T-helper 1 cell (primary cell): Measurements from ENCODE around the gene RAB3IL1.

Experiments used
- DNase-seq, 5 donors: peaks; one replicate each; pipeline ENCODE4 v3.0.0-alpha.2; 2012 to 2020

The RAB3IL1 gene

DNA sequence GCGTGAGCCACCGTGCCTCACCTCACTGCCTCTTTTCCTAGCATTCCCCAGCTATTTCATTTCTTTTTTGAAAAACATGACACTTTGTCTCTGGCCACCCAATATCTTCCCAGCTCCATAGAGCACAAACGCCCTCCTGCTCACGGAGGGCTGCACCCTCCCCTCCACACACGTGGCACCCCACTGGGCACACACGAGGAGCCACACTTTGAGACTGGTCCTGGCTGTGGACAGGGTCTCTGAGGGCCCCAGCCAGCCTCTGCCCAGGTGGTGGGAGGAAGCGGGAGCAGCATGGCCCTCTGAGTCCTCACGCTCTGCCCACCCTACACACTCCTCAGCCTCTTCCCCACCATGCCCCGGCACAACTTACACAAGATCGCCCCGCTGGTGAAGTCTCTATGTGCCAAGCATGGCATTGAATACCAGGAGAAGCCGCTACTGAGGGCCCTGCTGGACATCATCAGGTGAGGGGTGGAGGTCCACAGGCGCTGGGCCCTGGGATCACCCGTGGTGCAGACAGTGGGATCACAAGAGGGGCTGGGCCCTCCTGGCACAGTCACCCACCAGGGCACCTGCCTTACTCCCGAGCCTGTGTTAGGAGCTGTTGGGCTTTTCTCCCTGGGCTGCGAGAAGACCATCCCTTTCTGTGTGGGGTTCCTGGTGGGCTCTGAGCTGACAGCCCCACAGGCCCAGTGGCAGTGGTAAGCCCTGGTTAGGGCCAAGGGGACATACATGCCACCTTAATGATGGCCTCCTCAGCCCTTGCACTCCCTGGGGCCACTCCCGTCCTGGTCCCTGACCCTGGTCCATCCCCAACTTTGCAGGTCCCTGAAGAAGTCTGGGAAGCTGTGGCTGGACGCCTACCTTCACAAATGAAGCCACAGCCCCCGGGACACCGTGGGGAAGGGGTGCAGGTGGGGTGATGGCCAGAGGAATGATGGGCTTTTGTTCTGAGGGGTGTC lies 52.3 kb downstream of the RAB3IL1 start:
- no peak for DNase-seq

GRCh38 chr11:61863548-61864081 lies 53.8 kb downstream of the RAB3IL1 start:
- no peak for DNase-seq

DNA sequence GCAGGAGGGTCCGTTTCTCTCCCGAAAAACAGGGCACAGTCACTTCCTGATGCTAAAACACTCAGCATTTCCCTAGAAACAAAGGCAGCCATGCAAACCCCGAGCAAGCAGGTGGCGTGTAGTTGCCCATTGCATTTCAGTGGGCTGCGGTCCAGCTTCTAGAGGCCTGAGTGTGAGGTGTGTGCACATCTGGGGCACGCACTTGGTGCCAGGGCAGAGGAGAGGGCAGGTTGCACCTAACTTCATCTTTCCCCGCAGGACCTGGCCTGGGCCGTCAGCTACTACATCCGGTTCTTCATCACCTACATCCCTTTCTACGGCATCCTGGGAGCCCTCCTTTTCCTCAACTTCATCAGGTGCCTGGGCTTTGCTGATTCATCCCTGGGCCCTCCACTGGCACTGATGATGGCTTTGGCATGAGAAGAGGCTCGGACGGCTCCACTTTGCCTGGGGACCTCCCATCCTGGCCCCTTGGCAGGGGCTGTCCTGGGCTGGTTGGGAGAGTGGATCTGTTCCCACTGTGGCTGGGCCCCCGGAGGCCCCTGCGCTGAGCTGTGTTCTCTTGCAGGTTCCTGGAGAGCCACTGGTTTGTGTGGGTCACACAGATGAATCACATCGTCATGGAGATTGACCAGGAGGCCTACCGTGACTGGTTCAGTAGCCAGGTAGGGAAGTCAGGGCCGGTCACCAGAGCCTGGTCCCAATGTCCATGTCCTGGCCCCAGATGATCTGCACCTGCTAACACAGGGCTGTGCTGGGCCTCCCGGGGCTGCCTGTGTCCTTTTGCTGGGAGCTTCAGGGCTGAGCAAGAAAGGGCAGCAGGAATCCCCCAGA lies 54.4 kb downstream of the RAB3IL1 start:
- DNase-seq: no peak

- no peak for DNase-seq
Measured at GRCh38 chr11:61861634-61862033, 55.7 kb downstream of the RAB3IL1 start.

GRCh38 chr11:61860054-61860903 lies 57.1 kb downstream of the RAB3IL1 start:
- no peak for DNase-seq

- DNase-seq: no peak
Measured at GRCh38 chr11:61855939-61856680, 61.3 kb downstream of the RAB3IL1 start.

GRCh38 chr11:61854966-61855714 lies 62.2 kb downstream of the RAB3IL1 start:
- DNase-seq: no peak

DNA sequence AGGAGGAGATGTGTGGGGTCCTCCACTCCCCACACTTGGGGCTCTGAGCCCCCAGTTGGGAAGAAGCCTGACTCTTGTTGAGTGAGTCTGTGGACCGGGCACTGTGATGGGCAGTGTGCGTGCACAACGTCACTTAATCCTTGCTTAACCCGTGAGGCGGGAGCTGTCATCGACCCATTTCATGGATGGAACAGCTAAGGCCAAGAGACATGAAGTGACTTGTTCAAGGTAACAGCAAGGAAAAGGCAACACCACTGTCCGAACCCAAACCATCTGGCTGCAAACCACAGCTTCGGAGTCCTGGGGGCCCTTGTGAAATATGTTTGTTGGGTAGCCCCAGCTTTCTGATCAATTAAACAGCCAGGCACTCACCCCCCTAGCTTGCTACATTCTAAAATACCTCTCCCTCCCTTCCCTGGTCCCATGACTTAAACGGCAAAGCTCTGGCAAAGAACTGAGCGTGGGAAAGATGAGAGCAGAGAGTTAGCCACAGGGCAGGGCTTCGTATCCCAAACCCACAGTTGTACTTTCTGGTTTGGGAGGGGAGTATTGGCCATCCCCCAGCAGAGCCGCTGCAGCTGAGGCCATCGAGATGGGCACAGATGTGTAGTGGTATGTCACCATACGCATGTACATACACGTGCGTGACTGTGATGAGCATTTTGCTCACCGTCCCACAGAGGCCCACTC lies 63.0 kb downstream of the RAB3IL1 start:
- DNase-seq: no peak

DNA sequence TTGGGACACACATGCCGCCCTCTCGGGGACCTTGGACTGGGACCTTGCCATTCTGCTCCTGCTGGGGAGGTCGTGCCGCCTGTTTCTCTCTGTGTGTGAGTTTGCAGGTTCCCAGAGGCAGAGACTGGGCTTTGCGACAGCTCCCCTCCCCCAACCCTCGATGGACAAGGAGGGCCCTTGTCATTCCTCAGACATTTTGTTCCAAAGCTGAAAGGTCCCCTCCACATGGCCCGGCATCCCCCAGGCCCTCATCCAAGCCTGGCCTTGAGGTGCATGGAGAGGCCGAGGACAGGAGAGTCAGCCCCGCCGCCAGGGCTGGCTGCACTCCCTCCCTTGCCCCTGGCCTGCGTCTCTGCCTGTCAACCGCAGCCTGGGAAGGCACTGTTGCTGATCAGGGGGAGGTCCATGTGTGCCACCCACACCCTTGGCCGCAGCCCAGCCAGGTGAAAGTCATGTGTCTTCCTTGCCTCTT lies 63.6 kb downstream of the RAB3IL1 start:
- no peak for DNase-seq

DNA sequence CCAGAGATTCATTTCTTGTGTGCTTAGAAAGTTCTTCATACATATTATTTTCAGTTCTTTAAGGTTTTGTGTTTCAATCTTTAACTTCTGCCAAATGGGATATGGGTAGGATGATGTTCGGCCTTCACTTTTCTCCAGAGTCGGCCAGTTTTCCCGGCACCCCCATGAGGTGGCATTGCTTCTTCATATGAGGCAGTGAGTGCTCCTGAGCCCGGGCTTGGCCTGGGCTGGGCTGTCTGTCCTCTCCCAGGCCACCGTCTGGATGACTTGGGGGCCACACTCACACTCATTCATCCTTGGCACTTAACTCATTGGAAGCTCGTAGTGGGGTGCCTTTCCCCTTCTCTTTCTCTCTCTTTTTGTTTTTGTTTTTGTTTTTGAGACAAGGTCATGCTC lies 65.5 kb downstream of the RAB3IL1 start:
- no peak for DNase-seq

- DNase-seq: no peak
Measured at GRCh38 chr11:61851113-61851899, 66.1 kb downstream of the RAB3IL1 start.

DNA sequence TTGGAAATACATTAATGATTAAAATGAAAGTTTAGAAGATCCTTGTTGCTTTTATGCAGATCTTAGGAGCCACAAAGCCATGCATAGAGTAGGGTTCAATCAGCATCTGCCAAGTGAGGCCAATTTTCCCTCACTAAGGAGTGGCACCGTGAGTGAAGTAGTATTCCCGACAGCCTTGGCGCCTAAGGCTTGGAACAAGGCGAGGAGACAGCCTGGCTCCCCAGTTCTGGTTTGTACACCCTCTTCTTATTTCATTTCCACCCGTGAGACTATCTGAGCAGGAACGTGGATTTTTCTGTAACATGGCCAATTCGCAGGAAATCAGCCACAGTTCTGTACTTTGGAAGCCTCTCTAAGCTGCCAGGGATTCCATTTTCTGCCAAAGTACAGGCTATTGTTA lies 66.7 kb downstream of the RAB3IL1 start:
- DNase-seq: no peak

DNA sequence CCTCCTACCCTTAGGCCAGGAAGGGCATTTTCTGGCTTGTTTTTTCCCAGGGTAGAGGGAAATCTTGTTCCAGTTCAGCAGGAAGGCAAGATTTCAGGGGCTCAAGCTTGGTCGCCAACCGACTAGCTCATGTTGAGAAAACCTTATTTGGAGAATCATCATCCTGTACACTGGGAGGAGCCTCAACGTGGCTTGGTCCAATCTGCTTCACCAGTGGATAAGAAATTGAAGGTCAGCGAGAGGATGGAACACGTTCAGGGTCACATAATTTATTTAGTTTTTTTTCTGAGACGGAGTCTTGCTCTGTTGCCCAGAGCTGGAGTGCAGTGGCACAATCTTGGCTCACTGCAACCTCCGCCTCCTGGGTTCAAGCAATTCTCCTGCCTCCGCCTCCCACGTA lies 68.7 kb downstream of the RAB3IL1 start:
- no peak for DNase-seq

- no peak for DNase-seq
Measured at GRCh38 chr11:61847914-61848581, 69.3 kb downstream of the RAB3IL1 start.
